WTC11 (cell line): Measurements from ENCODE around the gene GRM8.

Source experiments
- ESRRA ChIP-seq: sonication (generic); formaldehyde crosslinking; IDR thresholded peaks from 2 replicates; pipeline ENCODE4 v1.8.1; 2022; ENCODE audit warnings: mild to moderate bottlenecking, missing genetic modification reagents, borderline replicate concordance
- FOXP1 ChIP-seq: sonication (generic); formaldehyde crosslinking; IDR thresholded peaks from 2 replicates; pipeline ENCODE4 v1.8.0; 2022; ENCODE audit warnings: missing genetic modification reagents, mild to moderate bottlenecking, moderate library complexity, borderline replicate concordance
- NFE2L1 ChIP-seq: sonication (generic); formaldehyde crosslinking; IDR thresholded peaks from 2 replicates; pipeline ENCODE4 v1.8.1; 2023; ENCODE audit warnings: missing genetic modification reagents
- NR2C2 ChIP-seq: sonication (generic); formaldehyde crosslinking; IDR thresholded peaks from 2 replicates; pipeline ENCODE4 v1.8.0; 2022; ENCODE audit warnings: mild to moderate bottlenecking, missing genetic modification reagents
- RELA ChIP-seq: sonication (generic); formaldehyde crosslinking; IDR thresholded peaks from 2 replicates; pipeline ENCODE4 v1.8.1; 2022; ENCODE audit warnings: missing genetic modification reagents, mild to moderate bottlenecking, borderline replicate concordance
- ZNF263 ChIP-seq: sonication (generic); formaldehyde crosslinking; IDR thresholded peaks from 2 replicates; pipeline ENCODE4 v1.8.1; 2022; ENCODE audit warnings: low read depth, mild to moderate bottlenecking, moderate library complexity, missing genetic modification reagents
- TF ChIP-seq, protein P1 (sequence below): fragments of 200-600 bp; IDR thresholded peaks from 2 replicates; pipeline ENCODE4 v1.8.0; 2022; ENCODE audit warnings: antibody characterized with exemption
- TF ChIP-seq, protein P2 (sequence below): sonication (generic); formaldehyde crosslinking; IDR thresholded peaks from 2 replicates; pipeline ENCODE4 v1.8.1; 2023; ENCODE audit warnings: mild to moderate bottlenecking, missing genetic modification reagents, moderate library complexity
- TF ChIP-seq, protein P3 (sequence below): sonication (generic); formaldehyde crosslinking; IDR thresholded peaks from 2 replicates; pipeline ENCODE4 v1.8.0; 2022; ENCODE audit warnings: mild to moderate bottlenecking, missing genetic modification reagents

DNA sequence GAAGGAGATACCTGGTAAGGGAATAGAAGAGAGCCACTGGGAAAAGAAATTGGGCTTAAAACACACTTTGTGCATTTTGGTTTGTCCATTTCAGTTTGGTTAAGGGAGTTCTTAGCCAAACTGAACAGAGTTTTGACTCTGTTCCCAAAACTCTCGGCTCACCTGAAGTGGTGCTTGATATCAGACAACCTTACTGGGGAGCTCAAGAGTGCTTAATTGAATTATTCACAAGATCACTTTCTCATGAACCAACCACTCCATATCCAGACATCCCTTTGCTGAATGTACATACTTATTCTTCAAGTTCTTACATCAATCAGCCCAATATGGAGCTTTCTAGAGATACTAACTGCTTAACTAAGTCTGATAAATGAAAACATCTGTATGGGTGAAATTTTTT lies 413.1 kb downstream of the GRM8 start:
- TF ChIP-seq, protein P1, sequence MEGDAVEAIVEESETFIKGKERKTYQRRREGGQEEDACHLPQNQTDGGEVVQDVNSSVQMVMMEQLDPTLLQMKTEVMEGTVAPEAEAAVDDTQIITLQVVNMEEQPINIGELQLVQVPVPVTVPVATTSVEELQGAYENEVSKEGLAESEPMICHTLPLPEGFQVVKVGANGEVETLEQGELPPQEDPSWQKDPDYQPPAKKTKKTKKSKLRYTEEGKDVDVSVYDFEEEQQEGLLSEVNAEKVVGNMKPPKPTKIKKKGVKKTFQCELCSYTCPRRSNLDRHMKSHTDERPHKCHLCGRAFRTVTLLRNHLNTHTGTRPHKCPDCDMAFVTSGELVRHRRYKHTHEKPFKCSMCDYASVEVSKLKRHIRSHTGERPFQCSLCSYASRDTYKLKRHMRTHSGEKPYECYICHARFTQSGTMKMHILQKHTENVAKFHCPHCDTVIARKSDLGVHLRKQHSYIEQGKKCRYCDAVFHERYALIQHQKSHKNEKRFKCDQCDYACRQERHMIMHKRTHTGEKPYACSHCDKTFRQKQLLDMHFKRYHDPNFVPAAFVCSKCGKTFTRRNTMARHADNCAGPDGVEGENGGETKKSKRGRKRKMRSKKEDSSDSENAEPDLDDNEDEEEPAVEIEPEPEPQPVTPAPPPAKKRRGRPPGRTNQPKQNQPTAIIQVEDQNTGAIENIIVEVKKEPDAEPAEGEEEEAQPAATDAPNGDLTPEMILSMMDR: no peak
- TF ChIP-seq FOXP1 (no peak), NFE2L1 (CRISPR knock-in tag) (no peak), ZNF263 (no peak), ESRRA (CRISPR knock-in tag) (no peak), NR2C2 (CRISPR knock-in tag) (no peak), RELA (CRISPR knock-in tag) (no peak)
- TF ChIP-seq, protein P2, sequence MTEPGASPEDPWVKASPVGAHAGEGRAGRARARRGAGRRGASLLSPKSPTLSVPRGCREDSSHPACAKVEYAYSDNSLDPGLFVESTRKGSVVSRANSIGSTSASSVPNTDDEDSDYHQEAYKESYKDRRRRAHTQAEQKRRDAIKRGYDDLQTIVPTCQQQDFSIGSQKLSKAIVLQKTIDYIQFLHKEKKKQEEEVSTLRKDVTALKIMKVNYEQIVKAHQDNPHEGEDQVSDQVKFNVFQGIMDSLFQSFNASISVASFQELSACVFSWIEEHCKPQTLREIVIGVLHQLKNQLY (CRISPR knock-in tag): no peak
- TF ChIP-seq, protein P3, sequence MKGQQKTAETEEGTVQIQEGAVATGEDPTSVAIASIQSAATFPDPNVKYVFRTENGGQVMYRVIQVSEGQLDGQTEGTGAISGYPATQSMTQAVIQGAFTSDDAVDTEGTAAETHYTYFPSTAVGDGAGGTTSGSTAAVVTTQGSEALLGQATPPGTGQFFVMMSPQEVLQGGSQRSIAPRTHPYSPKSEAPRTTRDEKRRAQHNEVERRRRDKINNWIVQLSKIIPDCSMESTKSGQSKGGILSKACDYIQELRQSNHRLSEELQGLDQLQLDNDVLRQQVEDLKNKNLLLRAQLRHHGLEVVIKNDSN (CRISPR knock-in tag): no peak
